ENCODE data around the gene HEY2.
"Not testable (repeated sequence)": the region's sequence is repeated elsewhere in the genome, so short reads cannot be mapped to it uniquely, and the experiment has no call there.

HEY2 gene

DNA sequence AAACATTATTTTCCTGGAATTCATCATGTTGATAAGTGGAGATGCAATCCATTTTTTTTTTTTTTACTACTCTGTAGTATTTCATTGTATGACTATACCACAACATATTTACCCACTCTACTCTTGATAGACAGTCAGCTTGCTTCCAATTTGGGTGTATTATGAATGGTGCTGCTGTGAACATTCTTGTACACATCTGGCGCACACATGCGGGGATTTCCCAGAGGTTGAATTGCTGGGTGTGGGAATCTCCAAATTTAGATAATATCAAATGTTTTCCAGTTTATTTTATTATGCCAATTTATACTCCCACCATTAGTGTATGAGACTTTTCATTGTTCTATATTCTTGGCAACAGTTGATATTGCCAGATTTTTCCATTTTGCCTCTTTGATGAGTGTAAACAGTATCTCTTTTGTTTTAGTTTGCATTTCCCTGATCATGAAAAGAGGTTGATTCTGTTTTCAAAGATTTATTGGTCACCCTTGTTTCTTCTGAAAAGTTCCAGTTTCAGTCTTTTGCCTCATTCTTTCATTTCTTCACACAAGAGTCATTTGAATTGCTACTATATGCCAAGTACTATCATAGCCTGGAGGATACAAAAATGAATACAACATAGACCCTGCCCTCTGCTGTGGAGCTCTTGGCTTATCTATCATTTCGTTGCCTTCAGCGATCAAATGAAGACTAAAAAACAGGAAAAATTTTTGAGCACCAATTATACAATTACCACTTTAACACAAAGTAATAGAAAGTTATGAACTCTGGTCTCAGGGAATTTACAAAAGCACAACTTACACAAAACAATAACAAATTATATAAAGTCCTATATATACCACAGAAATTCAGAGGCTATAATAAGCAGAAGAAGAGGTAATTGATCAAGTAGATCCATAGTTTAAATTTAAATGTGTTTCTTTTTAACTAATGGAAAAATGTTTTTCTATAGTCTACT, 24.2 kb downstream of the HEY2 start:
- DNase-seq, result no peak

DNA sequence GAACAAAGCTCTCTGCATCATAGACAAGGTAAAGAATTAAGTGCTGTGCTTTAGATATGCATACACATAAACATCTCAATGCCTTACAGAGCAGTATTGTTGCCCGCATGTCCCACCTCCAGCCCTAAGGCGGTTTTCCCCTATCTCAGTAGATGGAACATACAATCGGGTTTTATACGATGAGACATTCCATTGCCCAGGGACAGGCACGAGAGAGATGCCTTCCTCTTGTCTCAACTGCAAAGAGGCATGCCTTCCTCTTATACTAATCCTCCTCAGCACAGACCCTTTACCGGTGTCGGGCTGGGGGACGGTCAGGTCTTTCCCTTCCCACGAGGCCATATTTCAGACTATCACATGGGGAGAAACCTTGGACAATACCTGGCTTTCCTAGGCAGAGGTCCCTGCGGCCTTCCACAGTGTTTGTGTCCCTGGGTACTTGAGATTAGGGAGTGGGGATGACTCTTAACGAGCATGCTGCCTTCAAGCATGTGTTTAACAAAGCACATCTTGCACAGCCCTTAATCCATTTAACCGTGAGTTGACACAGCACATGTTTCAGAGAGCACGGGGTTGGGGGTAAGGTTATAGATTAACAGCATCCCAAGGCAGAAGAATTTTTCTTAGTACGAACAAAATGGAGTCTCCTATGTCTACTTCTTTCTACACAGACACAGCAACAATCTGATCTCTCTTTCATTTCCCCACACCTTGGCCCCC, 26.8 kb downstream of the HEY2 start:
- not testable (repeated sequence) for DNase-seq

DNA sequence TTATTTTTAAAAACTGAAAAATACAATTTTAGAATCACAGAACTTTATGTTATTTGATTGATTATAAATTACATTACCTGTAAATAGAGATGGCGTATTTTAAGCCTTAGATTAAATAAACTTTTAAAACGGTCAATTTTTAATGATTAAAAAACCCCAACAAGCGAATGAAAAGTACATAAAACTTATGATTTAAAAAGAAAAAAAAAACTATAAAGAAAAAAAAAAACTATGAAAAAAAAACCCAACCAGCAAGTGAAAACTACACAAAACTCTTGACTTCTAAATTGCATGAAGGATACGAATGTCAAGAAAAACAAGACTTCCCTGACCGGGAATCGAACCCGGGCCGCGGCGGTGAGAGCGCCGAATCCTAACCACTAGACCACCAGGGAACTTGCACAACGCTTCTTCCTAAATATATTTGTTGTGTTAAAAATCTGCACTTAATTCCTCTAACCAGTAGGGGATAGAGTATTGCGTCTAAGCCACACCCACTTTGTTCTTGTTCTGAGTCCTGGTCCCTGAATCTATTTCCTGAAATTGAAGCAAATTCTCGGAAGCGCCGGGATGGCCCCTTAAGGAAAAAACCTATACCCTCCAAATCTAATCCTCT, 30.6 kb downstream of the HEY2 start:
- peak; percentile 49 for DNase-seq

DNA sequence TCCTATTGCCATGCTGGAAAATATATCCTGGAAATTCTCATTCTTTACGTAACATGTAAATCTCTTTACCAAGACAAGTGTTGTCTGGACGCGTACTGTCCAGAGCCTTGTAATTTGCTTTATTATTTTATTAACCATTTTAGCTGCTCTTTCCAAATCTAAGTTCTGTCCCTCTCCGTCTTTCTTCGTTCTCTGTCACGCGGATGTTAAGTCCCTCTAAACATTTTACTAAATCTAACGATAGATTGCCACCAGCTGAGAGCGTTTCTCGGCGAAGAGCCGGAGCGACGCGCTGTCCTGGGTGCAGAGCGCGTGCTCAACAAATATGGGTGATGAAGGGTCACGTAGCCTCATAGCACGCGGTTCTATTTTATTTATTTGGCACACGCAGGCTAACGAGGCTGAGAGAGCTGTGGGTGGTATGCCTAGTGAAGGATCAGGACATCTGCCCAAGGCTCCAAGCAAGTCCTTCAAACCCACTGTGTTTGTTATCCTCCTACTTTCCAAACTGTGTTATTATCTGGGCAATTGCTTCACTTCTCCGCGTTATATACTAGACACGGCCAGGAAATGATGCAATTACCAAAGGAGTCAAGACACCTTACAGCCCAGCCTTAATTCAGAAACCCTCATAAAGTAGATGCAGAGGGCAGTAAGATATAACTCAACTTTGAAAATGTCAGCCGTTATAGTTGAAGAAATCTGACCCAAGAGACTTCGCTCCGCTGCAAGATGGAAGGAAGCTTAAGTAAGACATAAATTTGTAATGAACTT, 31.3 kb downstream of the HEY2 start:
- DNase-seq, result peak; percentile 45

DNA sequence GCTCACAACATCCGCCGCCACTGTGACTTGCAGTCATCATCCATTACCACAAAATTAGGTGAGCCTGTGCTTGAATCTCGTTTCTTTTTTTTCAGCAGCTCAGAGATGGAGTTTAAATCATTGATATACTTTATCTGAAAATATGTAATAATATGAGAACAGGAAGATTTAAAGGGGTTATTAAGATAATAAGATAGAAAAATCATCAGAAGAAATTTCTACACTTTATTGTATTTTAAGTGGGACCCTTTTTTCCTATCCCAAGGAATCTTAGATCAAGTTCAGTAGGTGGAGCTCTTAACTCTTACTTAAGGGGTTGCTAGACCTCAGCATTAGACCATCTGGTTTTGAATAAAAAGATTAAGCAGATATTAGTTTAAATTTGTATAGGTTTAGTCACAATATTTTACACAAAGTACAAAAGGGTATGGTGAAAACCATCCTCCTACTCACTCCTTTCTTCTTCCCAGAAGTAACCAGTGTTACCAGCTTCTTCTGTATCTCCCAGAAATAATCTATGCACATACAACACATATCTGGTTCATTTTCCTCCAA, 32.0 kb downstream of the HEY2 start:
- no peak for DNase-seq

DNA sequence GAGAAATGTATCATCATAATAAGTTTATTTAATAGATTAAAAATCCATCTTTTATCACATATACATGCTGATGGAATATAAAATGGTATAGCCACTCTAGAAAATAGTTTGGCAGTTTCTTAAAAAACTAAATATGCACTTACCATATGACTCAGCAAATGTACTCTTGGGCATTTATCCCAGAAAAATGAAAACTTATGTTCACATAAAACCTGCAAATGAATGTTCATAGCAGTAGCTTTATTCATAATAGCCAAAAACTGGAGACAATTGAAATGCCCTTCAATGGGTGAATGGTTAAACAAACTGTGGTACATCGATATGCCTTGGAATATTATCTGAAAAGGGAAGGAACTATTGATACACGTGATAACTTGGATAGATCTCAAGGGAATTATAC, 34.9 kb downstream of the HEY2 start:
- no peak for DNase-seq

DNA sequence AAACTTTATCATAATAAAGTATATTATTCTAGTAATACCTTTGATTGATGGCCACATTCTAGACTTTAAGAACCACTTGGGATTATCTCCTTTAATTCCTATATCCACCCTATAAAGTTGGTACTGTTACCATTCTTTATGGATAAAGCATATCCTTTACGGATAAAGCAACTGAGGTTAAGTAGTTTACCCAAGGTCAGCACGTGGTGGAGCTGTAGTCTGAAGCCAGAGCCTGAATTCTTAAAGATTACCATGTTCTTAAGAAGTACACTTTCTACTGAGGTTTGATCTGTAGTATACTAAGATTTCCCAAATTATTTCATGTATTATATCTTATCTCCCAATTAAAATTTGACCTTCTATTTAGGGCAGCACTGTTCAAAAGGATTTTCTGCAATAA, 38.4 kb downstream of the HEY2 start:
- no peak for DNase-seq

DNA sequence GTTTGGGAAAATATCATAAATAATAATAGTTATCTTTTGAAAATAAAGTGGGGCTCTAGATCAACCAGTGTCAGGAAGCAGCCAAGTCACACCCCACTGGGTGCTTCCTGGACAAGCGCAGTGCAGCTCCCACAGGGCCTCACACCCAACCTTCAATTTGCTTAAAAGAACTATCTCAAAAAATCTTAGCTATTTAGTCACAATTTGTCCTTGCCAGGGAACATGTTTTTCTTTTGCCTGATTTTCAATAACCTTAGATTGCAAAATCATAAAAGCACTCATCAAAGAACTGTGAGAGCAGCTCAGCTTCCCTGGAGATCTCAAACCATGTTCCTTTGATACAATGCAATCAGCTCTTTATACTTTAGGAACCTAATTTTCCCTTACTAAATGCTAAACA, 39.7 kb downstream of the HEY2 start:
- DNase-seq, result no peak

DNA sequence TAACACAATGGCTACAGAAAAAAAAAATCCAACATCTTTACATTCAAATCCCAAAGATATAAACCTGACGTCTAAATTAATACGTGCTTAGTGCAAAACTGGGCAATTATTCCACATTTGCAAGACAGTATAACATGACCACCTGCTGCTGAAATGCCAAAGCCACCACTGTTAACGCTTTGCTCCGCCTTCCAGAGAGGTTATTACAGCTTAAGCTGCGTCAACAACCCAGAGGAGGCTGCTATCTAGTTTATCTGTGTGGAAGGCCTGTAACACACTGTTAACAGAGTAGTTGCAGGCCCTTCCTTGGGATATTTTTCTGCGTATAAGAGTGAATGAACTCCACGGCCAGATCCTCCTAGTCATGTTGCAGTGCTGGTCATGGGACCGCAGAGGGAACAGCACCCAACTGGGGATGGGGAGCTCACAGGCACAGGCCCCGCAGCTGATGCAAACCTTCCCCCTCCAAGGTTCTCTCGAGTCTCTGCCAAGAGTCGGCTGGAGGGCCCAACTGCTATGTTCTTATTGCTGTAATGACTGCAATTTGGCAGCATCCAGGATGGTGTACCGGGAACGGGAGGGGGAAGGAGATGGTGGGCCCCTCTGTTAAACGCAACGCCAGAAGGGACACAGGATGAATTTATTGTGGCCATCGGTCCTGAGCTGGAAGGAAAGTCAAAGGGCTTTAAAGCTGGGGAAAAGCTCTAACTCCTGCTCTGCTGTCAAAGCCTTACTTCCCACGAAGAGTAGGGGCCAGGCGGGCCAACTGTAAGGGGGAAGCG, 40.3 kb downstream of the HEY2 start:
- DNase-seq, result no peak

DNA sequence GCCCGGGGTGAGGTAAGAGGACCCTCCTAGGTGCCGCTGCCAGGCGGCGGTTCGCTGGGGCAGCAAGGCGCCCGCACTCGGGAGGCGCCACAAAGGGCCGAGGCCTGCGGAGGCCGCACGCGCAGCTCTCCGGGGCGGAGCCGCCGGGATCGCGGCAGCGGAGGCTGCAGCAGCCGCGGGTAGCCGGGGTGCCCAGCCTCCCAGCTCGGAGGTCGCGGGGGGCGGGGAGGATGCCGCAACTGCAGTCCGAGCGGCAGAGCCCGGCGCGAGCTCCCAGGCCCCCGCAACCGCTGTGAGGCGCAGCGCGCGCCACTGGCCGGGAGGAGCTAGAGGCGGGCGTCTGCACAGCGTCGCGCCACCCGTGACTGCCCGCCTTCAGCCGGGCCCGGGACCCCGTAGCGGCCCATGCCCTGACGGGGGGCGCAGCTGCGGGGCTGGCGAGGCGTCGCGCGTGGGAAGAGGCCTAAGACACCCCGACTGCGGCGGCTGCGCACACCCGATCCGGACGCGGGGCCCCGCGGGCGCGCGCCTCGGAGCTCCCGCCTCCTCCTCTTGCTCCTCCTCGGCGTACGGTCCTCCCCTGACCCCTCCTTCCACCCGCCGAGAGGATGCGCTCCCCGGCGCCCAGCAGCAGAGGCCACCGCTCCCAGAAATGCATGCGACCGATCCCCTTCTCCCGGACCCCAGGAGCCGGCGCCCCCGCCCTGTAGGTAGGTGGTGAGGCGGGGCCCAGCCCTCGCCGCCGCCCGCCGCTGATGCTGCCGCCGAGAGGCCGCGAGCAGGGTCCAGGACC, 41.1 kb downstream of the HEY2 start, which contains the start of gene NCOA7:
TSS of gene NCOA7 (plus strand) at position 603 of the 793 bp plus-strand sequence. CDS start 24,395 bp downstream, outside the sequence.
- peak; percentile 74 for DNase-seq

DNA sequence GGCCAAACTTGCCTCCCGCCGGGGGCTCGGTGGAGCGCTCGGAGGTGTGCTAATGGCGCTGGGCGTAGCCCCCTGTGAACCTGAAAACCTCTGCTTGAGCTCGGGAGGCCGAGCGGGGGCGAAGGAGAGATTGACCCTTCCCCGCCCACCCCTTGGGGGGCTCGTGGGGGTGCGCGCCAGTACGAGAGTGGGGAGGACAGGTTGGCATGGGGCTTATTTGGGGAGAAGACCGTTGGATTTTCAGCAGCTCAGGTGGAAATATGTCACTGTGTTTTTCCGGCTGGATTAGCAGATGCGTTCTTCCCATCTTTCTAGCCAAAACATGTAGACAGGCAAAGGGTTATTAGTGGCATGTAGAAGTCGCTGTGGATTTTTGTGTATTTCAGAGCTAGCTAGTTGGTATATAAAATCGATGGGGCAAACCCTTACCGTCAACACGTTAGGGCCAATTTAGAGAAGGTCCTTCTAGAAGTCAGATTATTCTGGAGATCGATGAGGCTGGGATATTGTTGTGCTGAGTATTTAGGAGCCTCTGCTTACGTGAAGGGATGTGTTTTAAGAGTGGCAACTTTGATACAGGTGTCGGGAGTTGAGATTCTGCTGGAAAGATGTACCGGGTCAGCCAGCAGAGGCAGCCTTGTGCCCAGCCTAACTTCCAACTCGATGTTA, 41.9 kb downstream of the HEY2 start:
- peak; percentile 15 for DNase-seq

DNA sequence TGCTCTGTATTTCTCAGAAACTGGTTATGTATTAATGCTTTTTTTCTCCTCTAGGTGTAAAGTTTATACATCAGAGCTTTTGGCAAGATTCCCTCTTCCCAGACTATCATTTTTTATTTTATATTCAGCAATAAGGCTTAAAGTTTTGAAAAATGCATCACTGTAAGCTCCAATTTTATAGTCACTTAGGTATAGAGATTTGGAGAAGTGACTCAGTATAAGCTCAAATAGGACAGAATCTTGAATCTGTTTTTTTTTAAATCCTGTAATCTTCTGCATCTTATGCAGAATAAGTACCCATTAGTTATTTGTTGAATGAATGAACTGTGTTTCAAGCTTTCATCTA, 42.4 kb downstream of the HEY2 start:
- no peak for DNase-seq

DNA sequence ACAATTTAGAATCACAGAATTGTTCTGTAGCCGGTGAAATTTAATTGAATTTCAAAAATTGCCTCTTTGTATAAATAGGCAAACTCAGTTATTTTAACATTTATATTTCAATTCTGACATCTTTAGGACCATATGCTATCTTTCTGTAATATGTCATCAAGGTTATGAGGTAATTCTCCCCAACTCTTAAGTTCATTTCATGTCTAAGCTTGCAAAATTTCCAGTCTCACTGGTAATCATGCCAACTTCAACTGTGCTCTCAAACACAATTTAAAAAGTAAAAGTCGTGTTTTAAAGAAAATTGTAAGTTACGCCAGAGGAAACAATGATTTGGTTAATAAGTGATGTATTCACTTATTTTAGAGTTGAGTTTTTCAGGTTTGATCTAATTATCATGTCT, 42.7 kb downstream of the HEY2 start:
- DNase-seq, result no peak

DNA sequence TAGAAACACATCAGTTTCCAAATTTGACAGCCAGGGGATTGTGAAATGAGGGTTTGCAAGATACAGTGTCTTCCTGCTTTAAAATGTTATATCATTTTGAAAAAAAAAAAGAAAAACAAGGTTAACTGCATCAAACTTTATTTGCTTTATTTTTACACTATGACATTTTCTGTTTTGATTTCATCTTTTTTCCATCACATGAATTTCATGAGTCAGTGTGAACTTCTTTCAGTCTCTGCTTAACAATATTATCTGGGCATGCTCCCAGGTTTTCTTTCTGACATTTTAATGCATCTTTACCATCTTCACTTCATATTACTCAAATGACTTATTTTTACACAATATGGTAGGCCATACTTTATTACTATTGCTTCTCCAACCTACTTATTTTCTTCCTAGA, 43.2 kb downstream of the HEY2 start:
- no peak for DNase-seq

DNA sequence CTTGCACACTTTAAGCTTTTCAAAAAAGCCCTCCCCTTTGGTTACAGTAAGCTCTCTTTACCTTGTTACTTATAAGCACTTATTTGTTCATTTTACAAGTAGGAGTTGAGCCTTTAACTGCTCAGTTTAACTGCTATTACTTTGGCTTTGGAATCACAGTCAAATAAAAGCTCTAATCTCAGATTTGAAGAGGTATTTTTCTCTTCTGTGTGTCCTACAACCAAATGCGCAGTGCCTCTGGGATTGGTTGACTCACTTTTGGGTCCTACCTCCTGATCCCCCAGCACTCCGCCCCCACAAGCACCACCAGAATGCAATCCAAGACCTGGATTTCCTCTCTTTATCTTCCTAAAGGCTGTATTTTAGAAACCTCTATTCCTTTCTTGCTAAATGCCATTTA, 43.8 kb downstream of the HEY2 start:
- DNase-seq, result no peak

DNA sequence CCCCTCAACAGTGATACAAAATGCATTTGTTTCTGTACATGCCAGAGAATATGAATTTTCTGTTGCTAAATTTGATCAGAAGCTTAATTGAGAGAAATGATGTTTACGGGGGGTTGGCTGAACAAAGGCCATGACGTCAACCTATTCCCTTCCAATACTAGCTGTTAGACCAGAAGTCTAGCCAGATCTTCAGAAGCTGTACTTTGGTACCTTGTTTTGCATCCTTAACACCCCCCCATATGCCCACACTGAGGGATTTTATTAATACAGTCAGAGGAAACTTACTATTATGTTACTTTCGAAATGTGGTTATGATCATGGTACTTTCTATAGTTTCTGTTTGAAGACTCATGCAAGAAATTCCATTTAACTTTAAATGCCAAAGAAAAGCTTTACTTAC, 44.4 kb downstream of the HEY2 start:
- no peak for DNase-seq

DNA sequence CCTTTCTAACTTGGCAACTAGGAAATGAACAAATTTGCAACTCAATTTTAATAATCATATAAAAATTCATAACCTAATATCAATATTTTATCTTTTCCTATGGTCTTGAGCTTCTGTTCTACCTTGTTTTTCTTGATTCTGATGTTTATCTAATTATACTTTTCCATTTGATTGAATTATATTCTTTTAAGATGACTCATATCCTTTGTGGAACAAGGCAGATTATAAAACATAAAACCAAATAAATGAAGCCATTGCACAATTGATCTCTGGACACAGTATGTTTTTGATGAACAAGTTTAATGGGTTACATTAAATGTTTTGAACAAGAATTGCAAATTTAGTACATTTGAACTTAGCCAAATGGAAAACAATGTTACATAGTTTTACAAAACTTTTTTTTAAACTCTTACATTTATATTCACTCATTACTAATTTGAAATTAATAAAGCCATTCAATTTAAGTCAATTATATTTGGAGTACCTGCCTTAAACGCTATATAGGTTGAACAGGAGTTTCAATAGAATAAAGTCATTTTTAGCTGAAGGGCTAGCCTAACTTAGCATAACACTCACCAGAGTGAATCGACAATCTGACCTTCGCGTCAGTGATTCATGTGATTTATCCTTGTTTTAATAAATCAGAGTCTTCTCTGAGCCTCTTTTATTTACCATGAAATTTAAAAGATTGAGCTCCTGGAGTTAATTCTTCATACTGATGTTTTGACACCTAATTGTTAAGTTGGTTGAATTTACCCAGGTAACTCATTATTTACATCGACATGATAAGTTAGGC, 45.1 kb downstream of the HEY2 start:
- no peak for DNase-seq

DNA sequence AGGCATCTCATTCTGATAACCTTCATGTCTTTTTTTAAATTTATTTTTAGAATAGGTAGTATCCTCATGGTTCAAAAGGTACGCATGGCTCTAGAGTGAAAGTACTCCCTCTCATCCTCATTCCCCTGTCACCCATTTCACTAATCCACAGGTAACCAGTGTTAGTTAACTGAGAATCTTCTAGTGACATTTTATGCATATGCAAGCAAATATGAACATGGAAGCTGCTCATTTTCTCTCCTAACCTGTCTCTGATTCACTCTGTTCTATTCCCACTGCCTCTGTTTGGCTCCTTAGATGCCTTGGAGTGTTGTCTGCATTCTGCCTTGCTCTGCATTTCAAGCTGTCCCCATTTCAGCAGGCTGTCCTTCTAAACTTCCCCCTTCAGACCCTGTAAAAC, 45.9 kb downstream of the HEY2 start:
- DNase-seq, result no peak

DNA sequence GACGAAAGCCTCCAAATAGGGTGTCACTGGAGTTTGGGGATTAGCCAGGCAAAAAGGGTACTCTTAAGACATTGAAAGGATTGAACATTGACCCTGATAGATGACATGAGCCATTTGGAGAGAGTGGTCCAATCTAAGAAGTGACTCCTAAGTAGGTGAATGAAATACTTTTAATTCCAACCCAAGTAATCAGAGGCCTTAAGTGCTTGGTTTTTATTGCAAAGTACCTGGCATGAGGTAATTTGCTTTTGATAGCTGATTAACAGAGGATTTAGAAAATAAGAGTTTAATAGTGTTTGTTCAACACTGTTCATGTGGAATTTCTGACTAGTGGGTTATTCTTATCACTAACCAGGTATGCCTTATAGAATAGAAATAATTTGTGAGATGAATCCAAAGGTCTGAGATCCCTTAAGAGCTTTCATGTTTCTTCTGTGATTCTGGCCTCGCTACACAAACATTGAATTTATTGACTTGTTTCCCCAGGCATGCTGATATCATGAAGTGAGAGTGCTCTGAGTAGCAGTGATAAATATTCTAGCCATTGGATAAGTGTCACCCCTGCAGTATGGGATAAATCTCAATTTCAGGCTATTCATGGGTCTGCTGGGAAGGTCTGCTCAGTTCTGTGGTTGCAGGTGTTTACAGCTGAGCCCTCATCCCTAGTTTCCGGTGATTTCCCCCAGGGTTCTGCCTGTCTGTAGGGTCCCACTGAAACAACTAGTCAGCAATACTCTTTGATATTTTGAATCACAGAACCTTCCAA, 47.9 kb downstream of the HEY2 start:
- DNase-seq, result no peak

All from NK-92 treated with Interleukin-12 subunit alpha and Interleukin-12 subunit beta, amount 100 ng/mL, for 24 hours (cell line).